ENCODE measurements around the gene GLO1.

GLO1 gene

GRCh38 chr6:38695227-38695900, 7.6 kb downstream of the GLO1 start:
- no peaks in the 10 kb centered on the region for H3K4me1 ChIP-seq (ENCODE audit: control insufficient read depth, low read depth, low read length)
- DNase-seq: no peak
- no peak overlapping the region for H3K4me3 ChIP-seq (ENCODE audit: low read length)
- H2BK120ac ChIP-seq (ENCODE audit: low read depth, low read length): no peak overlapping the region
- H3K9ac ChIP-seq (ENCODE audit: low read length): no peak overlapping the region
- peaks cover 1% of the 10 kb centered on the region for H3K36me3 ChIP-seq (ENCODE audit: control insufficient read depth, insufficient read depth, low read length)
- no CpG with 5 or more reads among the region's 2 CpGs for WGBS (ENCODE audit: extremely low coverage, insufficient coverage, low lambda C conversion rate)
- no peak overlapping the region for H3K18ac ChIP-seq (ENCODE audit: low read length)
- H4K8ac ChIP-seq (ENCODE audit: low read depth, low read length): no peak overlapping the region
- H3K79me2 ChIP-seq (ENCODE audit: control insufficient read depth, insufficient read depth, low read length): peaks cover 29% of the 10 kb centered on the region
- no peak overlapping the region for H3K4me2 ChIP-seq (ENCODE audit: low read length)
- H3K56ac ChIP-seq (ENCODE audit: low read length): no peak overlapping the region
- H2BK15ac ChIP-seq (replicated peaks; ENCODE audit: low read depth): no peak overlapping the region
- no peak overlapping the region for H3K23ac ChIP-seq (ENCODE audit: low read length)
- no peak overlapping the region for H2AK5ac ChIP-seq (ENCODE audit: low read length)
- no peak overlapping the region for H4K5ac ChIP-seq (ENCODE audit: low read length)
- no peak overlapping the region for H3K27ac ChIP-seq (ENCODE audit: low read depth, low read length)
- H3K4ac ChIP-seq (ENCODE audit: low read depth, low read length): no peak overlapping the region
- no peak overlapping the region for H2BK5ac ChIP-seq (ENCODE audit: low read length)
- H3K27me3 ChIP-seq (ENCODE audit: insufficient read depth, low read length, poor library complexity): no peaks in the 10 kb centered on the region
- peaks cover 15% of the 10 kb centered on the region for H3K79me1 ChIP-seq (ENCODE audit: low read length)

GRCh38 chr6:38688579-38689087, 14.3 kb downstream of the GLO1 start:
- Histone ChIP-seq H3K27ac (ENCODE audit: low read depth, low read length) (no peak overlapping the region), H3K4ac (ENCODE audit: low read depth, low read length) (no peak overlapping the region), H2BK5ac (ENCODE audit: low read length) (no peak overlapping the region), H3K56ac (ENCODE audit: low read length) (no peak overlapping the region), H3K4me1 (ENCODE audit: control insufficient read depth, low read depth, low read length) (no peaks in the 10 kb centered on the region), H2AK5ac (ENCODE audit: low read length) (no peak overlapping the region), H3K23ac (ENCODE audit: low read length) (no peak overlapping the region), H4K5ac (ENCODE audit: low read length) (no peak overlapping the region), H3K4me3 (ENCODE audit: low read length) (no peak overlapping the region), H3K18ac (ENCODE audit: low read length) (no peak overlapping the region), H3K36me3 (ENCODE audit: control insufficient read depth, insufficient read depth, low read length) (no peaks in the 10 kb centered on the region), H3K27me3 (ENCODE audit: insufficient read depth, low read length, poor library complexity) (no peaks in the 10 kb centered on the region), H2BK120ac (ENCODE audit: low read depth, low read length) (no peak overlapping the region), H3K79me1 (ENCODE audit: low read length) (peaks cover 15% of the 10 kb centered on the region), H4K8ac (ENCODE audit: low read depth, low read length) (no peak overlapping the region), H2BK15ac (replicated peaks; ENCODE audit: low read depth) (no peak overlapping the region), H3K79me2 (ENCODE audit: control insufficient read depth, insufficient read depth, low read length) (peaks cover 15% of the 10 kb centered on the region), H3K9ac (ENCODE audit: low read length) (no peak overlapping the region), H3K4me2 (ENCODE audit: low read length) (no peak overlapping the region)
- WGBS (ENCODE audit: extremely low coverage, insufficient coverage, low lambda C conversion rate): no CpG with 5 or more reads among the region's 6 CpGs
- DNase-seq: peak; percentile 44

GRCh38 chr6:38687549-38687948, 15.4 kb downstream of the GLO1 start:
- no peak for DNase-seq
- no CpG with 5 or more reads among the region's 1 CpG for WGBS (ENCODE audit: extremely low coverage, insufficient coverage, low lambda C conversion rate)

GRCh38 chr6:38687043-38687353, 15.9 kb downstream of the GLO1 start:
- Histone ChIP-seq H2AK5ac (ENCODE audit: low read length) (no peak overlapping the region), H3K9ac (ENCODE audit: low read length) (no peak overlapping the region), H3K4ac (ENCODE audit: low read depth, low read length) (no peak overlapping the region), H3K18ac (ENCODE audit: low read length) (no peak overlapping the region), H2BK120ac (ENCODE audit: low read depth, low read length) (no peak overlapping the region), H3K79me1 (ENCODE audit: low read length) (peaks cover 15% of the 10 kb centered on the region), H3K4me2 (ENCODE audit: low read length) (no peak overlapping the region), H2BK5ac (ENCODE audit: low read length) (no peak overlapping the region), H3K27me3 (ENCODE audit: insufficient read depth, low read length, poor library complexity) (no peaks in the 10 kb centered on the region), H4K8ac (ENCODE audit: low read depth, low read length) (no peak overlapping the region), H4K5ac (ENCODE audit: low read length) (no peak overlapping the region), H3K27ac (ENCODE audit: low read depth, low read length) (no peak overlapping the region), H3K36me3 (ENCODE audit: control insufficient read depth, insufficient read depth, low read length) (no peaks in the 10 kb centered on the region), H3K79me2 (ENCODE audit: control insufficient read depth, insufficient read depth, low read length) (peaks cover 15% of the 10 kb centered on the region), H3K23ac (ENCODE audit: low read length) (no peak overlapping the region), H2BK15ac (replicated peaks; ENCODE audit: low read depth) (no peak overlapping the region), H3K56ac (ENCODE audit: low read length) (no peak overlapping the region), H3K4me1 (ENCODE audit: control insufficient read depth, low read depth, low read length) (no peaks in the 10 kb centered on the region), H3K4me3 (ENCODE audit: low read length) (no peak overlapping the region)
- no CpG with 5 or more reads among the region's 2 CpGs for WGBS (ENCODE audit: extremely low coverage, insufficient coverage, low lambda C conversion rate)
- DNase-seq: no peak

More at GRCh38 chr6:38687549-38687948, 15.4 kb downstream of the GLO1 start:
- Histone ChIP-seq H3K9ac (ENCODE audit: low read length) (no peak overlapping the region), H2AK5ac (ENCODE audit: low read length) (no peak overlapping the region), H2BK5ac (ENCODE audit: low read length) (no peak overlapping the region), H3K4me3 (ENCODE audit: low read length) (no peak overlapping the region), H4K8ac (ENCODE audit: low read depth, low read length) (no peak overlapping the region), H3K79me1 (ENCODE audit: low read length) (peaks cover 15% of the 10 kb centered on the region), H3K27ac (ENCODE audit: low read depth, low read length) (no peak overlapping the region), H2BK120ac (ENCODE audit: low read depth, low read length) (no peak overlapping the region), H3K36me3 (ENCODE audit: control insufficient read depth, insufficient read depth, low read length) (no peaks in the 10 kb centered on the region), H3K4me2 (ENCODE audit: low read length) (no peak overlapping the region), H3K18ac (ENCODE audit: low read length) (no peak overlapping the region), H3K4me1 (ENCODE audit: control insufficient read depth, low read depth, low read length) (no peaks in the 10 kb centered on the region), H3K4ac (ENCODE audit: low read depth, low read length) (no peak overlapping the region), H3K23ac (ENCODE audit: low read length) (no peak overlapping the region), H2BK15ac (replicated peaks; ENCODE audit: low read depth) (no peak overlapping the region), H3K56ac (ENCODE audit: low read length) (no peak overlapping the region), H4K5ac (ENCODE audit: low read length) (no peak overlapping the region), H3K79me2 (ENCODE audit: control insufficient read depth, insufficient read depth, low read length) (peaks cover 15% of the 10 kb centered on the region), H3K27me3 (ENCODE audit: insufficient read depth, low read length, poor library complexity) (no peaks in the 10 kb centered on the region)

GRCh38 chr6:38686270-38687042, 16.5 kb downstream of the GLO1 start:
- Histone ChIP-seq H3K23ac (ENCODE audit: low read length) (no peak overlapping the region), H2BK5ac (ENCODE audit: low read length) (no peak overlapping the region), H3K27ac (ENCODE audit: low read depth, low read length) (no peak overlapping the region), H2BK120ac (ENCODE audit: low read depth, low read length) (no peak overlapping the region), H3K27me3 (ENCODE audit: insufficient read depth, low read length, poor library complexity) (no peaks in the 10 kb centered on the region), H3K79me1 (ENCODE audit: low read length) (peaks cover 15% of the 10 kb centered on the region), H3K79me2 (ENCODE audit: control insufficient read depth, insufficient read depth, low read length) (peaks cover 13% of the 10 kb centered on the region), H3K4me3 (ENCODE audit: low read length) (no peak overlapping the region), H2BK15ac (replicated peaks; ENCODE audit: low read depth) (no peak overlapping the region), H3K56ac (ENCODE audit: low read length) (no peak overlapping the region), H3K36me3 (ENCODE audit: control insufficient read depth, insufficient read depth, low read length) (no peaks in the 10 kb centered on the region), H4K8ac (ENCODE audit: low read depth, low read length) (no peak overlapping the region), H3K4ac (ENCODE audit: low read depth, low read length) (no peak overlapping the region), H3K4me2 (ENCODE audit: low read length) (no peak overlapping the region), H2AK5ac (ENCODE audit: low read length) (no peak overlapping the region), H4K5ac (ENCODE audit: low read length) (no peak overlapping the region), H3K18ac (ENCODE audit: low read length) (no peak overlapping the region), H3K9ac (ENCODE audit: low read length) (no peak overlapping the region), H3K4me1 (ENCODE audit: control insufficient read depth, low read depth, low read length) (no peaks in the 10 kb centered on the region)
- no CpG with 5 or more reads among the region's 4 CpGs for WGBS (ENCODE audit: extremely low coverage, insufficient coverage, low lambda C conversion rate)
- no peak for DNase-seq

Data from mesendoderm (in vitro differentiated cells).